Measurements from ENCODE around the gene PATJ. TPM values are rescaled to one million over a fixed set of nuclear protein-coding genes. Genes with fewer than 3 reads are reported as not detected.
"Not testable (repeated sequence)": the region's sequence is repeated elsewhere in the genome, so short reads cannot be mapped to it uniquely, and the experiment has no call there.

PATJ gene
- total RNA-seq, 2 experiments from 2014 or later, result 6.8 to 13.7 TPM

DNA sequence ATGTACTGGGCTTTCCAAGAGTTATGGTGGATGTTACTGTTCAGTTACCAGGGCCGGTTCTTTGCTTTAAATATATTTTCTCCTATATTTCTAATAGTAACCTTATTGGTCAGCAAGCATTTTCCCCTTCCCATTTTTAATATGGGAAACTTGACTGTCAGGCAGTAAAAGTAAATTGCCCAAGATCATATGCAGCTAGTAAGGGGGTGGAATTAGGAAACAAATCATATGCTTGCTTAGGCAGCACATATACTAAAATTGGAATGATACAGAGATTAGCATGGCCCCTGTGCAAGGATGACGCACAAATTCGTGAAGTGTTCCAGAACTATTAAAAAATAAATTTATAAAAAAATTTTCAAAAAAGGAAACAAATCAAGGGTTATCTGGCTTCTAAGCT lies 73.9 kb downstream of the PATJ start:
- CTCF ChIA-PET, result no interaction called here
- no peaks in the 10 kb centered on the region for H3K9me3 Mint-ChIP-seq (ENCODE audit: low read depth)

DNA sequence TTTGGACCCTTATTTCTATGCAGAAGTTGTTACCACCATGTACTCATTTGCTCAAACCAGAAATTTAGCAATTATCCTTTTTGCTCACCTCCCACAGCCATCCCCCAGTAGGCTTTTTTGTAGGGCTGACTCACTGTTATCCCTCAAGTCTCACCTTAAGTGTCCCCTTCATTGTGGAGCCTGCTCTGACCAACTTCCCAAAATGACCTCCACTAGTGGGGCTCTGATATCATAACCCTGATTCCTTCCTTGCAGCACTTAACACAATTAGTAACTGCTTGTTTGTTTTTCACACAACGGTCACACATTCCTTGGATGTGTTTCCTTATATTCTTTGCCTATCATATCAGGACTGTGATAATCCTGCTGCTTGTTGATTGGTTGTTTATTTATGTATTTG lies 76.7 kb downstream of the PATJ start:
- no peak for ATAC-seq
- CTCF ChIA-PET, result no interaction called here
- Mint-ChIP-seq H3K27ac (no peak overlapping the region), H3K4me3 (no peak overlapping the region), H3K27me3 (no peaks in the 10 kb centered on the region), H3K9me3 (ENCODE audit: low read depth) (no peaks in the 10 kb centered on the region), H3K4me1 (no peaks in the 10 kb centered on the region), H3K36me3 (peaks cover 6% of the 10 kb centered on the region)
- no peak for DNase-seq

More for the DNA sequence above, 73.9 kb downstream of the PATJ start:
- ATAC-seq, result no peak
- no peaks in the 10 kb centered on the region for H3K4me1 Mint-ChIP-seq
- DNase-seq, result no peak
- H3K27ac Mint-ChIP-seq, result no peak overlapping the region
- no peaks in the 10 kb centered on the region for H3K27me3 Mint-ChIP-seq
- H3K4me3 Mint-ChIP-seq, result no peak overlapping the region
- H3K36me3 Mint-ChIP-seq, result no peaks in the 10 kb centered on the region

DNA sequence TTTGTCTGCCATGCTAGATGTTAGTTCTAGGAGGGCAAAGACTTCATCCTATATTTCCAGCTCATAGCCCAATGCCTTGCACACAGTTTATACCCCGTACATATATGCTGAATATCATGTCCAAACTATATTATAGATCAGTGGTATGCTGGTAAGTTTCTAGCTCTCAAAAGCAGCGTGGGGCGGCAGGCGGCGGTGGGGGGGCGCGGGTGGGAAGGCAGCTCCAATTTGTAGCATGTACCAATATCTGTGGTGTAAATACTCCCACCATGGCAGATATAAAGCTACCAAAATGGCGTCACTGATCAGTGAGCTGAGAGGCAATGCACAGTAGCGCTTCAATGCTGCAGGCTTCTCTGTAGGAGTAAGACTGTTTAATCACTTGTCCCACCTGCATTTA lies 77.1 kb downstream of the PATJ start:
- no peaks in the 10 kb centered on the region for H3K9me3 Mint-ChIP-seq (ENCODE audit: low read depth)
- no peaks in the 10 kb centered on the region for H3K4me1 Mint-ChIP-seq
- DNase-seq (no peak), ATAC-seq (no peak)
- no peak overlapping the region for H3K27ac Mint-ChIP-seq
- no peaks in the 10 kb centered on the region for H3K27me3 Mint-ChIP-seq
- CTCF ChIA-PET, result no interaction called here
- H3K4me3 Mint-ChIP-seq, result no peak overlapping the region
- peaks cover 7% of the 10 kb centered on the region for H3K36me3 Mint-ChIP-seq

DNA sequence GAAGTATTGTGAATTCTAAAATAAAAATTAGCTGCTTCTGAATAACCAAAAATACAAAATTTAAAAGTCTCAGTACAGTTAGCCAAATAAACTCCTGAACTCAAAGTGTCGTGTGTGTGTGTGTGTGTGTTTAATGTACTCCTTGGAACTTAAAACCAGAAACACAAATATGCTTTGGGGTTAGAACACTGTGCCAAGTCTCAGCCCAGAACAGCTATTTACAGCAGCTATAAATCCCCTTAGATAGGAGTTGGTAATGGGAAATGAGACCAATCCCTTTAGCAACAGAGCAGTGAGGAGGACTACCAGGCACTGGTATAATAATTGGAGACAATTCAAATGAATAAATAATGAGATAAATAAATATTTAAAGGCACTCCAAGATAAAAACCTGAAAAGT lies 83.1 kb downstream of the PATJ start:
- CTCF ChIA-PET, result no interaction called here
- no peak overlapping the region for H3K27ac Mint-ChIP-seq
- no peak for ATAC-seq

DNA sequence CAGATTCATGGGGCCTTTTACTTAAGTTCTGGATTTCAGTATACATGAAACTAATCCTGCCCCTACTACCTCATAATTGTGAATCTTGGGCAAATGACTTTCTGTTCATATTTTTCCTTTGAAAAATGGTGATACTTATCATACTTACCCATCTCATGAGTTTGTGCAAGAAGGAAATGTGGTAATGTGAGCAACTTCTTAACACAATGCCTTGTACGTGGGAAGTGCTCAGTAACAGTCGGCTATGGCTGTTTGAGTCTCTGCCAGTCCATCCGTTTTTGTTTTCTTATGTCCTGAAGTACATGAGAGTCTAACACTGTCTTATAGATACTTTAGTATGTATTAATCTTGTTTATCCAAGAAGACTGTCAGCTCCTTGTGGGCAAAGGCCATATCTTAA lies 86.5 kb downstream of the PATJ start:
- CTCF ChIA-PET, result no interaction called here
- no peak for ATAC-seq

More for the DNA sequence above, 83.1 kb downstream of the PATJ start:
- H3K4me3 Mint-ChIP-seq, result no peak overlapping the region
- H3K4me1 Mint-ChIP-seq, result no peaks in the 10 kb centered on the region
- H3K36me3 Mint-ChIP-seq, result peaks cover 12% of the 10 kb centered on the region
- no peak for DNase-seq
- no peaks in the 10 kb centered on the region for H3K27me3 Mint-ChIP-seq
- no peaks in the 10 kb centered on the region for H3K9me3 Mint-ChIP-seq (ENCODE audit: low read depth)

GRCh38 chr1:61836649-61837048 lies 94.4 kb downstream of the PATJ start:
- no peaks in the 10 kb centered on the region for H3K27me3 Mint-ChIP-seq
- H3K9me3 Mint-ChIP-seq (ENCODE audit: low read depth), result no peaks in the 10 kb centered on the region
- ATAC-seq (no peak), DNase-seq (no peak)
- CTCF ChIA-PET, result no interaction called here
- H3K36me3 Mint-ChIP-seq, result peaks cover 3% of the 10 kb centered on the region
- H3K4me1 Mint-ChIP-seq, result no peaks in the 10 kb centered on the region
- no peak overlapping the region for H3K27ac Mint-ChIP-seq
- H3K4me3 Mint-ChIP-seq, result no peak overlapping the region

More for the DNA sequence above, 86.5 kb downstream of the PATJ start:
- no peak for DNase-seq
- no peaks in the 10 kb centered on the region for H3K9me3 Mint-ChIP-seq (ENCODE audit: low read depth)
- H3K4me3 Mint-ChIP-seq, result no peak overlapping the region
- no peaks in the 10 kb centered on the region for H3K4me1 Mint-ChIP-seq
- H3K27ac Mint-ChIP-seq, result no peak overlapping the region
- peaks cover 12% of the 10 kb centered on the region for H3K36me3 Mint-ChIP-seq
- no peaks in the 10 kb centered on the region for H3K27me3 Mint-ChIP-seq

- H3K4me1 Mint-ChIP-seq; H3K9me3 Mint-ChIP-seq (ENCODE audit: low read depth); H3K27ac Mint-ChIP-seq; H3K27me3 Mint-ChIP-seq; ATAC-seq; DNase-seq; H3K36me3 Mint-ChIP-seq; H3K4me3 Mint-ChIP-seq; CTCF ChIA-PET: not testable (repeated sequence)
Observed at GRCh38 chr1:61837607-61838006, 95.3 kb downstream of the PATJ start.

DNA sequence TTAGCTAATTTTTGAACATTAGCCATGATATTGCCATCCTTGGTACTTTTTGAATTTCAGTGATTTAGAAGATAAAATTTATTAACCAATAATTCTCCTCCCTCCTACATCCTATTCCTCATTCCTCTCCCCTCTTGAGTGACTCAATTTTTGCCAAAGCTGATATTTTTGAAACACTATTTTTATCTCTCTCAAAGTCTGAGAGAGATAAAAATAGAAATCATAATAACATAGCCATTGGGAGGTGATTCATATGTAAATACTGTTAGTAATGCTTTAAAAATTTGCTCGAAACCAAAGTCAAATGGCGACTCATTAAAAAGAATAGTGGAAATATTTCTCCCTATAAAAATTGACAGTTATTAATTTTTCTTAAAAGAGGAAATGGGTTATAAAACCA lies 97.4 kb downstream of the PATJ start:
- ATAC-seq (no peak), DNase-seq (no peak)
- H3K36me3 Mint-ChIP-seq, result peaks cover 1% of the 10 kb centered on the region
- H3K4me1 Mint-ChIP-seq, result no peaks in the 10 kb centered on the region
- H3K27me3 Mint-ChIP-seq, result no peaks in the 10 kb centered on the region
- H3K27ac Mint-ChIP-seq, result no peak overlapping the region
- CTCF ChIA-PET, result no interaction called here
- no peak overlapping the region for H3K4me3 Mint-ChIP-seq
- no peaks in the 10 kb centered on the region for H3K9me3 Mint-ChIP-seq (ENCODE audit: low read depth)

- Mint-ChIP-seq H3K4me3 (no peak overlapping the region), H3K27ac (no peak overlapping the region)
- CTCF ChIA-PET, result no interaction called here
Observed at GRCh38 chr1:61842036-61842435, 99.8 kb downstream of the PATJ start.

GRCh38 chr1:61842863-61843514 lies 100.7 kb downstream of the PATJ start:
- CTCF ChIA-PET, result interaction anchor here (1.5 kb wide), 1 partner anchor 10 kb away, joined by 4 read pairs; no protein-coding TSS in a partner anchor
- Mint-ChIP-seq H3K36me3 (no peaks in the 10 kb centered on the region), H3K27ac (no peak overlapping the region), H3K27me3 (no peaks in the 10 kb centered on the region), H3K4me3 (no peak overlapping the region), H3K9me3 (ENCODE audit: low read depth) (no peaks in the 10 kb centered on the region), H3K4me1 (no peaks in the 10 kb centered on the region)
- DNase-seq (no peak), ATAC-seq (no peak)

More at GRCh38 chr1:61842036-61842435, 99.8 kb downstream of the PATJ start:
- no peaks in the 10 kb centered on the region for H3K4me1 Mint-ChIP-seq
- ATAC-seq (no peak), DNase-seq (no peak)
- H3K27me3 Mint-ChIP-seq, result no peaks in the 10 kb centered on the region
- H3K9me3 Mint-ChIP-seq (ENCODE audit: low read depth), result no peaks in the 10 kb centered on the region
- peaks cover 1% of the 10 kb centered on the region for H3K36me3 Mint-ChIP-seq

GRCh38 chr1:61844006-61844405 lies 101.7 kb downstream of the PATJ start:
- Mint-ChIP-seq H3K9me3 (ENCODE audit: low read depth) (no peaks in the 10 kb centered on the region), H3K36me3 (no peaks in the 10 kb centered on the region), H3K27me3 (no peaks in the 10 kb centered on the region), H3K27ac (no peak overlapping the region), H3K4me1 (no peaks in the 10 kb centered on the region), H3K4me3 (no peak overlapping the region)
- DNase-seq (no peak), ATAC-seq (no peak)
- CTCF ChIA-PET, result interaction anchor here (1.5 kb wide), 1 partner anchor 9 kb away, joined by 4 read pairs; no protein-coding TSS in a partner anchor

DNA sequence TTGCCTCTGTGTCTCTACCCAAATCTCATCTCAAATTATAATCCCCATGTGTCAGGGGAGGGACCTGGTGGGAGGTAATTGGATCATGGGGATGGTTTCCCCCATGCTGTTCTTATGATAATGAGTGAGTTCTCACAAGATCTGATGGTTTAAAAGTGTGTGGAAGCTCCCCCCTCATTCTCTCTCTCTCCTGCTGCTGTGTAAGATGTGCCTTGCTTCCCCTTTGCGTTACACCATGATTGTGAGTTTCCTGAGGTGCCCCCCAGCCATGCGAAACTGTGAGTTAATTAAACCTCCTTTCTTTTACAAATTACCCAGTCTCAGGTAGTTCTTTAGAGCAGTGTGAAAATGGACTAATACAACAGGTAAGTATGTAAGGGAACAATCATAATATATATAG lies 102.4 kb downstream of the PATJ start:
- not testable (repeated sequence) for H3K4me3 Mint-ChIP-seq; H3K36me3 Mint-ChIP-seq; H3K27me3 Mint-ChIP-seq; H3K9me3 Mint-ChIP-seq (ENCODE audit: low read depth); ATAC-seq; H3K4me1 Mint-ChIP-seq; DNase-seq; H3K27ac Mint-ChIP-seq
- CTCF ChIA-PET, result interaction anchor here (1.5 kb wide), 1 partner anchor 8 kb away, joined by 4 read pairs; no protein-coding TSS in a partner anchor

- CTCF ChIA-PET, result interaction anchor here (0.6 to 2.0 kb wide), 6 partner anchors 13 to 1002 kb away, joined by 3 to 5 read pairs (median 3); partner anchors contain the start of gene TM2D1
Observed at GRCh38 chr1:61851235-61851634, 109.0 kb downstream of the PATJ start.

DNA sequence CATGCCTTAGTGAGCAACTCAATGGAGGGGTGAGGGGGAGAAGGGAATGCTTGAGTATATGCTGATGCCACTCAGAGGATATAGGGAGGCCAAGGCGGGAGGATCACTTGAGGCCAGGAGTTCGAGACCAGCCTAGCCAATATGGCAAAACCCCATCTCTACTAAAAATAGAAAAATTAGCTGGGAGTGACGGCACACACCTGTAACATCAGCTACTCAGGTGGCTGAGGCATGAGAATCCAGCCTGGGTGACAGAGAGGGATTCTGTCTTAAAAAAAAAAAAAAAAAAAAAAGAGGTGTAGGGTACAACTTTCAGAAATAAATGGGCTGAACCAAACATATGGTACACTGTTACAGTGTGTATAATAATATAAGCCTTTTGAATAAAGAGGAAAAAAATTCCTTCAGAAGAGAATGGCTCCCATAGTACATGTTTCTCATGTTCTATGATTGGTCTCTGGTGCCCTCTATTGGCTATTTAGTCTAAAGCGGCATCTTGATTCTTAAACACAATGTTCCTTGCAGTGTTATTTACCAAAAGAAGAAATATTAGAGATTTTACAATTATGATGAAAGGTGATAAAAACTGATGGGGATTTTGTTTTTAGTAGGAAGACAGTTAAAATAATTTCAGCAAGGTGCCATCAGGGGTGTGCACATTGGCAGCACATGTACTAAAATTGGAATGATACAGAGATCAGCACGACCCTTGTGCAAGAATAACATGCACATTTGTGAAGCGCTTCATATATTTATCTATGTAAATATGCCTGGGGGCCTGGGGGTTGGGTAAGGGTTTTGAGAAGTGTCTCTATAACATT lies 109.8 kb downstream of the PATJ start:
- DNase-seq, result no peak
- ATAC-seq, result peak; percentile 61
- no peaks in the 10 kb centered on the region for H3K9me3 Mint-ChIP-seq (ENCODE audit: low read depth)
- no peaks in the 10 kb centered on the region for H3K4me1 Mint-ChIP-seq
- H3K4me3 Mint-ChIP-seq, result no peak overlapping the region
- no peak overlapping the region for H3K27ac Mint-ChIP-seq
- CTCF ChIA-PET, result interaction anchor here (0.6 to 2.4 kb wide), 9 partner anchors 8 to 1003 kb away, joined by 3 to 8 read pairs (median 4); partner anchors contain the start of gene TM2D1
- no peaks in the 10 kb centered on the region for H3K27me3 Mint-ChIP-seq
- no peaks in the 10 kb centered on the region for H3K36me3 Mint-ChIP-seq

More at GRCh38 chr1:61851235-61851634, 109.0 kb downstream of the PATJ start:
- DNase-seq (no peak), ATAC-seq (no peak)
- no peaks in the 10 kb centered on the region for H3K4me1 Mint-ChIP-seq
- H3K9me3 Mint-ChIP-seq (ENCODE audit: low read depth), result no peaks in the 10 kb centered on the region
- H3K4me3 Mint-ChIP-seq, result no peak overlapping the region
- H3K27me3 Mint-ChIP-seq, result no peaks in the 10 kb centered on the region
- no peak overlapping the region for H3K27ac Mint-ChIP-seq
- H3K36me3 Mint-ChIP-seq, result no peaks in the 10 kb centered on the region

Data from activated CD8-positive, alpha-beta memory T cell treated with anti-CD3 and anti-CD28 coated beads, Interleukin-2, amount 10 ng/mL, durations not matched to agents 7 days and 5 days (primary cell).